Thoracic aorta (tissue), 2 donors: ENCODE results near the gene GLRA3. TPM values are rescaled to one million over a fixed set of nuclear protein-coding genes. Genes with fewer than 3 reads are reported as not detected.

ENCODE experiments used
- ATAC-seq: fragments of 150-250 bp; one replicate; pipeline ENCODE4 v1.8.0; 2017; ENCODE audit warnings: low read depth; ENCODE audit not compliant: insufficient number of reproducible peaks, low FRiP score
- DNase-seq: peaks from one replicate; pipeline ENCODE4 v3.0.0-alpha.2; 2020; ENCODE audit warnings: low spot score
- H3K27ac ChIP-seq, 2 donors: fragments of 200-600 bp; sonication (generic); 1 replicate in 1 of 2; 2 replicates in 1 of 2; pipeline ENCODE4 v1.5.1; 2016; ENCODE audit warnings: mild to moderate bottlenecking in 2 of 2, moderate library complexity in 2 of 2
- H3K27me3 ChIP-seq: fragments of 200-600 bp; sonication (generic); replicated peaks from 2 replicates; pipeline ENCODE4 v1.6.0; 2016; ENCODE audit warnings: mild to moderate bottlenecking; ENCODE audit not compliant: insufficient read depth
- H3K36me3 ChIP-seq: fragments of 200-600 bp; sonication (generic); one replicate; pipeline ENCODE4 v1.5.1; 2016
- H3K4me1 ChIP-seq, 2 donors: fragments of 200-600 bp; sonication (generic); 1 replicate in 1 of 2; 2 replicates in 1 of 2; pipeline versions ENCODE4 v1.5.1 to v1.6.0; 2016; ENCODE audit warnings: low read depth in 2 of 2, mild to moderate bottlenecking in 1 of 2; ENCODE audit not compliant: control insufficient read depth in 1 of 2
- H3K4me3 ChIP-seq: fragments of 200-600 bp; sonication (generic); 2 replicates; pipeline ENCODE4 v1.5.1; 2016; ENCODE audit warnings: mild to moderate bottlenecking
- H3K9me3 ChIP-seq: fragments of 200-600 bp; sonication (generic); 2 replicates; pipeline ENCODE4 v1.5.1; 2016
- total RNA-seq, 2 donors: library from RNA; depleted of rRNA; stranded (reverse); fragments of >200 nt; gene quantifications; one replicate each; pipeline versions ENCODE4 v1.1.0 to v1.2.3, GENCODE V29; 2016
- TF ChIP-seq, protein P1 (sequence below): fragments of 200-600 bp; sonication (generic); IDR thresholded peaks from one replicate; pipeline ENCODE4 v1.5.1; 2019; ENCODE audit warnings: antibody characterized with exemption

GLRA3 gene
- total RNA-seq, 2 donors from 2014 or later, result not detected

DNA sequence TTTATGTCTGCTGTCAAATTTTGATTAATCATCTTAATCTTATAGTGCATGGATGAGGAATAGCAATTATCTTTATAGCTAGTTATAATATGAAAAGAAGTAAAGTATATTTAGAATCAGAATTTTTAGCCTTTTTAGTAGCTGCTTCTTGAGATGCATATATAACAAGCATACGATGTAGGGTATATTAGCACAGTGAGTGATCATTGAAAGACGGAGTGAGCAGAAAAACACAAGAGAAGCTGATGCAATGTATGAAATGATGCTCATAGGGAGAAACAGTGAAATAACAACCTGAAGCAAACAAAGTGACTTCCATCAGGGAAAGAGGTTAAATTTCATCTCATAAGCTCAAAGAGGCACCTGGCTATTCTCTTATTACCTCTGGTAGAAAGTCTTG is 77.0 kb downstream of the GLRA3 start:
- Histone ChIP-seq H3K4me1 (no peaks in the 10 kb centered on the region), H3K9me3 (no peaks in the 10 kb centered on the region), H3K27me3 (no peaks in the 10 kb centered on the region), H3K4me3 (no peak overlapping the region), H3K36me3 (no peaks in the 10 kb centered on the region), H3K27ac (no peak overlapping the region)
- DNase-seq (no peak), ATAC-seq (no peak)
- TF ChIP-seq, protein P1, sequence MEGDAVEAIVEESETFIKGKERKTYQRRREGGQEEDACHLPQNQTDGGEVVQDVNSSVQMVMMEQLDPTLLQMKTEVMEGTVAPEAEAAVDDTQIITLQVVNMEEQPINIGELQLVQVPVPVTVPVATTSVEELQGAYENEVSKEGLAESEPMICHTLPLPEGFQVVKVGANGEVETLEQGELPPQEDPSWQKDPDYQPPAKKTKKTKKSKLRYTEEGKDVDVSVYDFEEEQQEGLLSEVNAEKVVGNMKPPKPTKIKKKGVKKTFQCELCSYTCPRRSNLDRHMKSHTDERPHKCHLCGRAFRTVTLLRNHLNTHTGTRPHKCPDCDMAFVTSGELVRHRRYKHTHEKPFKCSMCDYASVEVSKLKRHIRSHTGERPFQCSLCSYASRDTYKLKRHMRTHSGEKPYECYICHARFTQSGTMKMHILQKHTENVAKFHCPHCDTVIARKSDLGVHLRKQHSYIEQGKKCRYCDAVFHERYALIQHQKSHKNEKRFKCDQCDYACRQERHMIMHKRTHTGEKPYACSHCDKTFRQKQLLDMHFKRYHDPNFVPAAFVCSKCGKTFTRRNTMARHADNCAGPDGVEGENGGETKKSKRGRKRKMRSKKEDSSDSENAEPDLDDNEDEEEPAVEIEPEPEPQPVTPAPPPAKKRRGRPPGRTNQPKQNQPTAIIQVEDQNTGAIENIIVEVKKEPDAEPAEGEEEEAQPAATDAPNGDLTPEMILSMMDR, result no peak

DNA sequence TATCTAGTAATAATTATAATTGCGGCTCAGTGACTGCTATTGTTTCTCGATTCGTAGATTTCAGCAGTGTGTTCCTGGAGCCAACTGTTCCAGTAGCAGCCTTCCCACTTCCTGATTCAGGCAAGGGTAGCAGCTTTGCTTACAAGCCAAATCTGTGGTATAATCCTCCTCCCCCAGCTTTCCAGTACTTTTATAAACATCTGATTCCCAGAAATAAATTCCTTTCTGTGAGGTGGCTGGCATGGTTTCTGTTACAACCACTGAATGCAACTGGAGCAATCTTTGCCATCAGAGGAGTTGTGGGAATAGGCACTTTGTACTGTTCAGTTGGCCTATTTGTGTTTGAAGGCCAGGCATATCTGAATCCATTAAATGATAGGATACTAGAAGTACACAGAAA is 80.0 kb downstream of the GLRA3 start:
- no peaks in the 10 kb centered on the region for H3K4me1 ChIP-seq
- TF ChIP-seq, protein P1, result no peak
- H3K27ac ChIP-seq, result no peak overlapping the region
- H3K4me3 ChIP-seq, result no peak overlapping the region
- no peaks in the 10 kb centered on the region for H3K36me3 ChIP-seq
- H3K9me3 ChIP-seq, result no peaks in the 10 kb centered on the region
- ATAC-seq, result no peak
- H3K27me3 ChIP-seq, result no peaks in the 10 kb centered on the region
- no peak for DNase-seq

DNA sequence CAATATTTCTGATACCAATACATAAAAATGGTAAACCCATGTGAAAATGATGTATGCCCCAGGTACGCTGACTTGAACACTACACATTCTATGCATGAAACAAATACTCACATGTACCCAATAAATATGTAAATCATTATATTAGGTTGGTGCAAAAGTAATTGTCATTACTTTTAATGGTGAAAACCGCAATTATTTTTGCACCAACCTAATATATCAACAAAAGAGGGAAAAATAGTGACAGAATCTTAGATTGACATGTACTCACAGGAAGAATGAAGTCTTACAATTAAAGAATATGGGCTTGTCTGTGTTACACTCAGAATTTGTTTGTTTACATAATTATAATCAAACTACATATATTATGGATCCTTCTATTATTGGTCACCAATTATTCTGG is 82.3 kb downstream of the GLRA3 start:
- H3K4me1 ChIP-seq, result no peaks in the 10 kb centered on the region

DNA sequence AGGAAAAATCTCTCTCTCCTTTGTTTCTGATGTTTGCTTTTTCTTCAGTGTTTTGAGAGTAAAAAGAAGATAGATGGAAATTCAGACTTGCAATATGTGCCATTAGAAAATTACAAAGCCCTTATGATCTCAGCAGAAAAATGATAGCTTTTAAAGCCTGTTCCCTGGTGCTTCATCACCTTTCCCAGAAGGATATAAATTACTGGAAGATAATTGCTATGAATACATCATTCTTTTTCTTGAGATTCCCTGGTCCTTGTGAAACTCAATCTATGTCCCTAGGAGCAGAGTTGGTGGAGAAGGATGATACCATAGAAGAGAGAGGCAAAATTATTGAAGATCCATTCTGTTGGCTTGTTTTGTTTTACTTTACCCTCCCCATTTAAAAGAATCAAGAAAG is 86.5 kb downstream of the GLRA3 start:
- no peak overlapping the region for H3K4me3 ChIP-seq
- DNase-seq (no peak), ATAC-seq (no peak)
- no peaks in the 10 kb centered on the region for H3K4me1 ChIP-seq
- no peaks in the 10 kb centered on the region for H3K27me3 ChIP-seq
- H3K36me3 ChIP-seq, result no peaks in the 10 kb centered on the region
- TF ChIP-seq, protein P1, result no peak
- H3K27ac ChIP-seq, result no peak overlapping the region
- H3K9me3 ChIP-seq, result no peaks in the 10 kb centered on the region

More for the DNA sequence above, 82.3 kb downstream of the GLRA3 start:
- Histone ChIP-seq H3K36me3 (no peaks in the 10 kb centered on the region), H3K27ac (no peak overlapping the region), H3K4me3 (no peak overlapping the region), H3K9me3 (no peaks in the 10 kb centered on the region), H3K27me3 (no peaks in the 10 kb centered on the region)
- no peak for DNase-seq
- TF ChIP-seq, protein P1, result no peak
- no peak for ATAC-seq

DNA sequence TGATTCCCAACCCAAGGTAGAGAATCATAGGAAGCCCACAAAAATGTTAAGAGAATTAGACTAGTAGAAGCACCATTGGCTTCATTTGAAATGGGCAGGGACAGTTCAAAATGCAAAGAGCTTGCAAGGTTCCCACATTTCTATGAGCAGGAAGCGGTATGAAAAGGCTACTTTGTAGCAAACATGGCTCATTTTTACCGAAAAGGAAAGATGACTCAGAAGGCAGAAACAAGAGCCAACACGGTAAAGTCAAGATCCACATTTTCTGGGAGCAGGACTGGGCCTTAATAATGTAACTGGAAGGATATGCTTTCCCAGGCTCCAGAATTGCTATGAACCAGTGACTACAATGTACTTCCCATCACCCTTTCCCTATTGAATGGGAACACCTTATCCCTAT is 89.5 kb downstream of the GLRA3 start:
- Histone ChIP-seq H3K27ac (no peak overlapping the region), H3K4me3 (no peak overlapping the region), H3K27me3 (no peaks in the 10 kb centered on the region), H3K4me1 (no peaks in the 10 kb centered on the region), H3K9me3 (no peaks in the 10 kb centered on the region), H3K36me3 (no peaks in the 10 kb centered on the region)
- DNase-seq, result no peak
- no peak for ATAC-seq
- TF ChIP-seq, protein P1, result no peak
